CD14-positive monocyte (primary cell): ENCODE measurements around the gene PTPRE. TPM values are rescaled to one million over a fixed set of nuclear protein-coding genes. Genes with fewer than 3 reads are reported as not detected.

ENCODE experiments used
- DNase-seq, 3 donors: peaks; one replicate each; pipeline ENCODE4 v3.0.0-alpha.2; 2011 to 2022
- H2AFZ ChIP-seq: 2 replicates; pipeline ENCODE4 v1.6.0; 2012; ENCODE audit warnings: mild to moderate bottlenecking, low read depth, low read length, inconsistent platforms; ENCODE audit not compliant: insufficient read depth, poor library complexity, severe bottlenecking
- H3K27ac ChIP-seq, 2 donors: 1 replicate in 1 of 2; 2 replicates in 1 of 2; pipeline ENCODE4 v1.5.1; 2012 to 2013; ENCODE audit warnings: low read length in 2 of 2, control low read depth in 1 of 2, inconsistent platforms in 1 of 2, low read depth in 1 of 2, mild to moderate bottlenecking in 1 of 2
- H3K27me3 ChIP-seq, 2 donors: one replicate each; pipeline versions ENCODE4 v1.6.0 to v1.6.1; 2011 to 2013; ENCODE audit warnings: low read length in 2 of 2; ENCODE audit not compliant: control insufficient read depth in 2 of 2, insufficient read depth in 2 of 2
- H3K36me3 ChIP-seq, 2 donors: replicated peaks in 1 of 2; 1 replicate in 1 of 2; 2 replicates in 1 of 2; pipeline versions ENCODE4 v1.5.1 to v1.6.1; 2012 to 2013; ENCODE audit warnings: low read length in 2 of 2, control low read depth in 1 of 2, inconsistent platforms in 1 of 2, mild to moderate bottlenecking in 1 of 2; ENCODE audit not compliant: insufficient read depth in 2 of 2, control insufficient read depth in 1 of 2
- H3K4me1 ChIP-seq, 2 donors: 1 replicate in 1 of 2; 2 replicates in 1 of 2; pipeline versions ENCODE4 v1.5.1 to v1.6.1; 2012 to 2013; ENCODE audit warnings: low read length in 2 of 2, control low read depth in 1 of 2, inconsistent platforms in 1 of 2, mild to moderate bottlenecking in 1 of 2, moderate library complexity in 1 of 2; ENCODE audit not compliant: insufficient read depth in 2 of 2, control insufficient read depth in 1 of 2
- H3K4me2 ChIP-seq: replicated peaks from 2 replicates; pipeline ENCODE3; 2012; ENCODE audit warnings: low read length, moderate library complexity, mild to moderate bottlenecking; ENCODE audit not compliant: poor library complexity, severe bottlenecking; ENCODE audit errors: extremely low read depth
- H3K4me3 ChIP-seq, 3 experiments: fragments of 200-600 bp in 1 of 3; sonication (generic) in 1 of 3; replicated peaks in 1 of 3; 1 replicate in 2 of 3; 2 replicates in 1 of 3; pipeline ENCODE4 v1.5.1; 2011 to 2013; ENCODE audit warnings: low read length in 3 of 3, mild to moderate bottlenecking in 3 of 3, control low read depth in 2 of 3, low read depth in 2 of 3, inconsistent platforms in 1 of 3, moderate library complexity in 1 of 3
- H3K79me2 ChIP-seq: 2 replicates; pipeline ENCODE4 v1.6.0; 2012; ENCODE audit warnings: mild to moderate bottlenecking, control low read depth, inconsistent platforms, low read length, moderate library complexity; ENCODE audit not compliant: insufficient read depth
- H3K9ac ChIP-seq: 2 replicates; pipeline ENCODE4 v1.6.0; 2017; ENCODE audit warnings: low read length, mild to moderate bottlenecking; ENCODE audit not compliant: insufficient read depth, poor library complexity, severe bottlenecking
- H3K9me3 ChIP-seq, 2 donors: replicated peaks in 1 of 2; 1 replicate in 1 of 2; 2 replicates in 1 of 2; pipeline versions ENCODE4 v1.5.1 to v1.6.1; 2012 to 2013; ENCODE audit warnings: low read length in 2 of 2, control low read depth in 1 of 2; ENCODE audit not compliant: control insufficient read depth in 1 of 2, insufficient read depth in 1 of 2
- H4K20me1 ChIP-seq: 2 replicates; pipeline ENCODE4 v1.6.0; 2012; ENCODE audit warnings: mild to moderate bottlenecking, low read length, control low read depth, moderate library complexity; ENCODE audit not compliant: insufficient read depth
- H3K27ac Mint-ChIP-seq, 7 donors: one replicate each; pipeline ENCODE4 v1.8.0; 2020; ENCODE audit warnings: mild to moderate bottlenecking in 7 of 7, mixed read lengths in 7 of 7, moderate library complexity in 6 of 7, inconsistent platforms in 2 of 7
- H3K27me3 Mint-ChIP-seq, 3 donors: one replicate each; pipeline ENCODE4 v1.8.0; 2021 to 2022; ENCODE audit warnings: low read depth in 3 of 3, mild to moderate bottlenecking in 3 of 3, mixed read lengths in 3 of 3, moderate library complexity in 3 of 3, inconsistent platforms in 1 of 3
- H3K36me3 Mint-ChIP-seq, 2 donors: one replicate each; pipeline ENCODE4 v1.8.0; 2020; ENCODE audit warnings: mixed read lengths in 2 of 2, inconsistent platforms in 1 of 2, mild to moderate bottlenecking in 1 of 2
- H3K4me1 Mint-ChIP-seq: one replicate; pipeline ENCODE4 v1.8.0; 2020; ENCODE audit warnings: mild to moderate bottlenecking, mixed read lengths
- H3K4me3 Mint-ChIP-seq, 2 donors: one replicate each; pipeline ENCODE4 v1.8.0; 2020; ENCODE audit warnings: mild to moderate bottlenecking in 2 of 2, mixed read lengths in 2 of 2, moderate library complexity in 1 of 2
- H3K9me3 Mint-ChIP-seq, 7 donors: one replicate each; pipeline ENCODE4 v1.8.0; 2020 to 2022; ENCODE audit warnings: mixed read lengths in 7 of 7, mild to moderate bottlenecking in 6 of 7, moderate library complexity in 6 of 7, inconsistent platforms in 2 of 7
- CTCF ChIP-seq: fragments of 200-600 bp; IDR thresholded peaks from one replicate; pipeline ENCODE4 v1.8.0; 2022; ENCODE audit warnings: antibody characterized with exemption, mild to moderate bottlenecking
- WGBS: methylation state at CpG from one replicate; pipeline ENCODE4 v1.1.5; 2013; ENCODE audit warnings: missing lambda C conversion rate; ENCODE audit not compliant: insufficient coverage; 5-methylcytosine and 5-hydroxymethylcytosine counted together
- intact Hi-C, 2 donors: fragments of 100-400 bp; cut with micrococcal nuclease; formaldehyde crosslinking; loops; one replicate each; pipeline versions ENCODE4 v1.15.0 to v1.15.1; 2023
- polyA plus RNA-seq, 3 donors: library from polyadenylated mRNA; depleted of rRNA in 1 of 3; unstranded in 2 of 3; stranded (reverse) in 1 of 3; fragments of 300-500 nt in 2 of 3; fragments of >200 nt in 1 of 3; fragmentation: Illumina TruSeq in 2 of 3; gene quantifications; 1 replicate in 2 of 3; 2 replicates in 1 of 3; pipeline ENCODE4 v1.2.3, GENCODE V29; 2012 to 2021

Gene PTPRE
- polyA plus RNA-seq, 3 donors = 95.2 to 271 (median 125) TPM

- peaks cover 0 to 2% (median 0%) of the 10 kb centered on the region in 3 donors for H3K27me3 Mint-ChIP-seq
- H3K4me3 Mint-ChIP-seq = no peak overlapping the region
- Histone ChIP-seq H3K79me2 (peaks cover 14% of the 10 kb centered on the region), H3K4me2 (no peak overlapping the region), H3K9ac (no peak overlapping the region), H3K9me3 (no peaks in the 10 kb centered on the region), H3K27me3 (no peaks in the 10 kb centered on the region), H3K27ac (no peak overlapping the region), H4K20me1 (peaks cover 90% of the 10 kb centered on the region), H3K4me1 (peaks cover 9 to 21% of the 10 kb centered on the region in 2 donors), H3K4me3 (no peak overlapping the region), H2AFZ (no peak overlapping the region), H3K36me3 (peaks cover 0 to 11% of the 10 kb centered on the region in 2 donors)
- WGBS = 83% methylated on average over 1 of the region's 1 CpG
- peaks cover 44% of the 10 kb centered on the region for H3K4me1 Mint-ChIP-seq
- peak overlapping the region in 2 of 7 donors; percentile 12 to 50 for H3K27ac Mint-ChIP-seq
- TF ChIP-seq CTCF = no peak
- intact Hi-C loops = no loop called here
- peaks cover 7 to 18% of the 10 kb centered on the region in 2 donors for H3K36me3 Mint-ChIP-seq
- DNase-seq = no peak
- no peaks in the 10 kb centered on the region for H3K9me3 Mint-ChIP-seq
Observed at GRCh38 chr10:128005858-128006257, 99.0 kb downstream of the PTPRE start.

- Histone ChIP-seq H3K27ac (no peak overlapping the region), H3K9ac (no peak overlapping the region), H3K4me2 (no peak overlapping the region), H3K4me3 (no peak overlapping the region), H3K9me3 (no peaks in the 10 kb centered on the region), H2AFZ (no peak overlapping the region), H3K79me2 (peaks cover 13% of the 10 kb centered on the region), H3K4me1 (peaks cover 13 to 23% of the 10 kb centered on the region in 2 donors), H3K27me3 (no peaks in the 10 kb centered on the region), H3K36me3 (peaks cover 0 to 11% of the 10 kb centered on the region in 2 donors), H4K20me1 (peaks cover 91% of the 10 kb centered on the region)
- H3K27ac Mint-ChIP-seq = no peak overlapping the region
- peaks cover 44% of the 10 kb centered on the region for H3K4me1 Mint-ChIP-seq
- TF ChIP-seq CTCF = no peak
- DNase-seq = no peak
- peaks cover 6 to 18% of the 10 kb centered on the region in 2 donors for H3K36me3 Mint-ChIP-seq
- intact Hi-C loops = no loop called here
- H3K4me3 Mint-ChIP-seq = no peak overlapping the region
- no CpG with 5 or more reads among the region's 1 CpG for WGBS
- H3K9me3 Mint-ChIP-seq = no peaks in the 10 kb centered on the region
- peaks cover 0 to 2% (median 0%) of the 10 kb centered on the region in 3 donors for H3K27me3 Mint-ChIP-seq
Observed at GRCh38 chr10:128007056-128007455, 100.2 kb downstream of the PTPRE start.
